SK-N-SH (cell line): ENCODE measurements around the gene SLC22A17. TPM values are rescaled to one million over a fixed set of nuclear protein-coding genes. Genes with fewer than 3 reads are reported as not detected.

ENCODE experiments used
- CTCF ChIA-PET: fragments of 300-600, 350-600 bp; formaldehyde crosslinking; extraction: SDS; loops from one replicate; lab custom pipeline; 2021; lab: Yijun Ruan, JAX
- POLR2A ChIA-PET: fragments of 350-600 bp; sonication (Branson Sonifier 250); formaldehyde crosslinking; extraction: SDS; loops from one replicate; lab custom pipeline; 2020; ENCODE audit warnings: antibody characterized with exemption, inconsistent platforms; lab: Yijun Ruan, JAX
- DNase-seq: peaks from one replicate; pipeline ENCODE4 v3.0.0; 2012
- H2AFZ ChIP-seq: fragments of 200-600 bp; sonication (generic); 2 replicates; pipeline ENCODE4 v1.8.1; 2016; ENCODE audit warnings: antibody characterized with exemption, mild to moderate bottlenecking, low read depth
- H3F3A ChIP-seq: fragments of 200-600 bp; sonication (generic); replicated peaks from 2 replicates; pipeline ENCODE3; 2016; ENCODE audit warnings: antibody characterized with exemption, mild to moderate bottlenecking; ENCODE audit not compliant: insufficient read depth
- H3K27ac ChIP-seq, 2 experiments: fragments of 200-500 bp in 1 of 2; fragments of 200-600 bp in 1 of 2; sonication (Bioruptor generic) in 1 of 2; sonication (generic), shearing (Covaris generic) in 1 of 2; 2 replicates each; pipeline versions ENCODE4 v1.5.1 to v1.6.1; 2014 to 2016; ENCODE audit warnings: low read depth in 2 of 2, inconsistent platforms in 1 of 2, low read length in 1 of 2, mild to moderate bottlenecking in 1 of 2, mixed read lengths in 1 of 2
- H3K27me3 ChIP-seq: fragments of 200-600 bp; sonication (generic), shearing (Covaris generic); 2 replicates; pipeline ENCODE4 v1.6.1; 2016; ENCODE audit warnings: mixed run types; ENCODE audit not compliant: insufficient read depth
- H3K36me3 ChIP-seq, 2 experiments: fragments of 200-500 bp in 1 of 2; fragments of 200-600 bp in 1 of 2; sonication (Bioruptor generic) in 1 of 2; sonication (generic) in 1 of 2; replicated peaks in 1 of 2; 2 replicates each; pipeline versions ENCODE3 to v1.5.1; 2014 to 2016; ENCODE audit warnings: low read length in 1 of 2, mild to moderate bottlenecking in 1 of 2; ENCODE audit not compliant: insufficient read depth in 2 of 2, control insufficient read depth in 1 of 2
- H3K4me1 ChIP-seq, 2 experiments: fragments of 200-500 bp in 1 of 2; fragments of 200-600 bp in 1 of 2; sonication (Bioruptor generic) in 1 of 2; sonication (generic), shearing (Covaris generic) in 1 of 2; 2 replicates each; pipeline versions ENCODE4 v1.5.1 to v1.6.1; 2014 to 2016; ENCODE audit warnings: low read depth in 1 of 2, low read length in 1 of 2, mixed run types in 1 of 2; ENCODE audit not compliant: insufficient read depth in 2 of 2, control insufficient read depth in 1 of 2
- H3K4me2 ChIP-seq: fragments of 200-600 bp; sonication (generic), shearing (Covaris generic); 2 replicates; pipeline ENCODE4 v1.6.1; 2017; ENCODE audit warnings: mixed run types
- H3K4me3 ChIP-seq, 2 experiments: fragments of 200-500 bp in 1 of 2; fragments of 200-600 bp in 1 of 2; sonication (Bioruptor generic) in 1 of 2; sonication (generic), shearing (Covaris generic) in 1 of 2; 2 replicates each; pipeline versions ENCODE4 v1.5.1 to v1.8.1; 2014 to 2016; ENCODE audit warnings: low read depth in 2 of 2, inconsistent platforms in 1 of 2, low read length in 1 of 2, mild to moderate bottlenecking in 1 of 2, mixed read lengths in 1 of 2, moderate library complexity in 1 of 2
- H3K79me2 ChIP-seq: fragments of 200-600 bp; sonication (generic); 2 replicates; pipeline ENCODE4 v1.8.1; 2017; ENCODE audit warnings: mild to moderate bottlenecking; ENCODE audit not compliant: insufficient read depth
- H3K9ac ChIP-seq: fragments of 200-600 bp; sonication (generic); 2 replicates; pipeline ENCODE4 v1.6.1; 2017; ENCODE audit warnings: mixed run types
- H3K9me2 ChIP-seq: fragments of 200-600 bp; sonication (generic); 2 replicates; pipeline ENCODE4 v1.6.1; 2017; ENCODE audit warnings: mixed run types
- H3K9me3 ChIP-seq: fragments of 200-600 bp; sonication (generic); 2 replicates; pipeline ENCODE4 v1.6.1; 2017; ENCODE audit warnings: mixed run types, mild to moderate bottlenecking, moderate library complexity
- H4K20me1 ChIP-seq: fragments of 200-600 bp; sonication (generic); 2 replicates; pipeline ENCODE4 v1.6.1; 2017; ENCODE audit warnings: mild to moderate bottlenecking, mixed run types; ENCODE audit not compliant: insufficient read depth
- CTCF ChIP-seq: fragments of 200-600 bp; sonication (generic); IDR thresholded peaks from 2 replicates; pipeline ENCODE4 v1.6.1; 2017; ENCODE audit warnings: antibody characterized with exemption, mild to moderate bottlenecking, moderate library complexity
- ELF1 ChIP-seq: IDR thresholded peaks from 2 replicates; pipeline ENCODE4 v1.4.0; 2012
- EP300 ChIP-seq, 2 experiments: IDR thresholded peaks; 2 replicates each; pipeline versions ENCODE4 v1.4.0 to v1.6.1; 2012; ENCODE audit warnings: borderline replicate concordance in 1 of 2, low read depth in 1 of 2, low read length in 1 of 2
- EZH2phosphoT487 ChIP-seq: fragments of 200-600 bp; sonication (generic); IDR thresholded peaks from 2 replicates; pipeline ENCODE4 v1.6.1; 2017; ENCODE audit warnings: low read depth, mixed run types, mild to moderate bottlenecking, antibody characterized with exemption, moderate library complexity, borderline replicate concordance
- FOXJ3 ChIP-seq: sonication (generic); formaldehyde crosslinking; IDR thresholded peaks from 2 replicates; pipeline ENCODE4 v1.5.1; 2020; ENCODE audit warnings: mild to moderate bottlenecking, missing genetic modification reagents
- FOXM1 ChIP-seq: IDR thresholded peaks from 2 replicates; pipeline ENCODE4 v1.4.0; 2012; ENCODE audit warnings: low read depth, mild to moderate bottlenecking
- IRF3 ChIP-seq: fragments of 150-350 bp; IDR thresholded peaks from 2 replicates; pipeline ENCODE4 v1.6.1; 2016; ENCODE audit warnings: mild to moderate bottlenecking, low read depth, low read length
- JUND ChIP-seq: IDR thresholded peaks from 2 replicates; pipeline ENCODE4 v1.4.0; 2012
- MEF2A ChIP-seq: IDR thresholded peaks from 2 replicates; pipeline ENCODE4 v1.4.0; 2012; ENCODE audit warnings: low read depth, borderline replicate concordance
- MXI1 ChIP-seq: IDR thresholded peaks from 2 replicates; pipeline ENCODE4 v1.6.1; 2012; ENCODE audit warnings: mild to moderate bottlenecking, low read depth, low read length, improper control_type of control experiment
- NFIC ChIP-seq: IDR thresholded peaks from 2 replicates; pipeline ENCODE4 v1.4.0; 2012; ENCODE audit warnings: borderline replicate concordance
- NRF1 ChIP-seq: IDR thresholded peaks from 2 replicates; pipeline ENCODE4 v1.6.1; 2012; ENCODE audit warnings: low read depth, mild to moderate bottlenecking, low read length
- PBX3 ChIP-seq: IDR thresholded peaks from 2 replicates; pipeline ENCODE4; 2012
- POLR2AphosphoS5 ChIP-seq: IDR thresholded peaks from 2 replicates; pipeline ENCODE4 v1.6.1; 2012; ENCODE audit warnings: low read depth, low read length
- RAD21 ChIP-seq: IDR thresholded peaks from 2 replicates; pipeline ENCODE4 v1.6.1; 2012; ENCODE audit warnings: mild to moderate bottlenecking, low read length
- RCOR1 ChIP-seq: fragments of 150-350 bp; IDR thresholded peaks from 2 replicates; pipeline ENCODE4 v1.6.1; 2017; ENCODE audit warnings: antibody characterized with exemption, low read length
- REST ChIP-seq: IDR thresholded peaks from 2 replicates; pipeline ENCODE4 v1.6.1; 2012; ENCODE audit warnings: mild to moderate bottlenecking, low read depth, low read length, moderate library complexity
- RFX5 ChIP-seq: IDR thresholded peaks from 2 replicates; pipeline ENCODE4 v1.6.1; 2012; ENCODE audit warnings: mild to moderate bottlenecking, improper control_type of control experiment, low read length
- YY1 ChIP-seq: IDR thresholded peaks from 2 replicates; pipeline ENCODE4 v1.4.0; 2012; ENCODE audit warnings: low read depth, mild to moderate bottlenecking
- whole genome bisulfite sequencing: methylation state at CpG from one replicate; pipeline ENCODE4 v1.1.6; 2017; ENCODE audit warnings: low lambda C conversion rate; 5-methylcytosine and 5-hydroxymethylcytosine counted together
- polyA plus RNA-seq, 3 experiments: library from polyadenylated mRNA; depleted of rRNA; stranded (reverse); fragments of >200 nt; gene quantifications; 2 replicates each; pipeline ENCODE4 v1.2.3, GENCODE V29; 2012
- TF ChIP-seq, protein P1 (sequence below): fragments of 150-350 bp; IDR thresholded peaks from 2 replicates; pipeline ENCODE4 v1.6.1; 2017; ENCODE audit warnings: antibody characterized with exemption, low read length, low read depth, borderline replicate concordance
- TF ChIP-seq, protein P2 (sequence below): IDR thresholded peaks from 2 replicates; pipeline ENCODE4 v1.4.0; 2012; ENCODE audit warnings: low read depth, borderline replicate concordance
- TF ChIP-seq, protein P3 (sequence below): IDR thresholded peaks from 2 replicates; pipeline ENCODE4 v1.4.0; 2012; ENCODE audit warnings: low read depth

The SLC22A17 gene
- polyA plus RNA-seq, 1 of the 3 experiments (the other 2 are of a cell fraction), result 27.2 TPM

- no peaks in the 10 kb centered on the region for H4K20me1 ChIP-seq
- peak; percentile 68 for DNase-seq
- peaks cover 27% of the 10 kb centered on the region for H3F3A ChIP-seq
- peaks cover 18 to 23% of the 10 kb centered on the region in 2 experiments; a peak in 3 of 4 replicates for H3K4me1 ChIP-seq
- no peaks in the 10 kb centered on the region for H3K27me3 ChIP-seq
- peak within 1 kb of the TSS; percentile 74 for H3K9ac ChIP-seq
- peak within 1 kb of the TSS; percentile 88 to 93 for H3K27ac ChIP-seq
- 7% methylated on average over 31 of the region's 81 CpGs for WGBS
- CTCF ChIA-PET, result interaction anchor here (0.9 to 4.7 kb wide), 12 partner anchors 8 to 225 kb away, joined by 3 to 26 read pairs (median 8); partner anchors contain the start of genes HOMEZ and PABPN1
- H3K36me3 ChIP-seq, result peaks cover 0 to 4% of the 10 kb centered on the region in 2 experiments
- H3K9me2 ChIP-seq, result no peaks in the 10 kb centered on the region
- POLR2A ChIA-PET, result interaction anchor here (0.7 to 1.6 kb wide), 3 partner anchors 18 to 207 kb away, joined by 4 to 7 read pairs (median 5); partner anchors contain the start of genes ACIN1, C14orf119 and PABPN1
- no peaks in the 10 kb centered on the region for H3K9me3 ChIP-seq
- peak within 1 kb of the TSS; percentile 97 for H3K4me2 ChIP-seq
- peak within 1 kb of the TSS; percentile 89 for H2AFZ ChIP-seq
- H3K4me3 ChIP-seq, result peak within 1 kb of the TSS; percentile 69 to 91
- peaks cover 19% of the 10 kb centered on the region for H3K79me2 ChIP-seq
- TF ChIP-seq NRF1 (no peak), IRF3 (no peak), PBX3 (no peak), POLR2AphosphoS5 (no peak), YY1 (0 out of 2 replicates have a peak, but pooled peaks have one; percentile 8), EP300 (IDR thresholded peaks at IDR 0.05; ENCODE audit: borderline replicate concordance in 1 of 2, low read depth in 1 of 2, low read length in 1 of 2) (no peak), MXI1 (no peak; the same call in 1 of the 2 replicates), REST (peak; percentile 11; the same call in 1 of the 2 replicates), JUND (no peak), CTCF (no peak), MEF2A (no peak), FOXM1 (no peak), RAD21 (no peak), RFX5 (no peak), ELF1 (0 out of 2 replicates have a peak, but pooled peaks have one; percentile 3), RCOR1 (no peak), EZH2phosphoT487 (no peak), NFIC (no peak), FOXJ3 (CRISPR knock-in tag) (no peak)
- TF ChIP-seq, protein P1, sequence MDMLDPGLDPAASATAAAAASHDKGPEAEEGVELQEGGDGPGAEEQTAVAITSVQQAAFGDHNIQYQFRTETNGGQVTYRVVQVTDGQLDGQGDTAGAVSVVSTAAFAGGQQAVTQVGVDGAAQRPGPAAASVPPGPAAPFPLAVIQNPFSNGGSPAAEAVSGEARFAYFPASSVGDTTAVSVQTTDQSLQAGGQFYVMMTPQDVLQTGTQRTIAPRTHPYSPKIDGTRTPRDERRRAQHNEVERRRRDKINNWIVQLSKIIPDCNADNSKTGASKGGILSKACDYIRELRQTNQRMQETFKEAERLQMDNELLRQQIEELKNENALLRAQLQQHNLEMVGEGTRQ, result no peak
- TF ChIP-seq, protein P2, sequence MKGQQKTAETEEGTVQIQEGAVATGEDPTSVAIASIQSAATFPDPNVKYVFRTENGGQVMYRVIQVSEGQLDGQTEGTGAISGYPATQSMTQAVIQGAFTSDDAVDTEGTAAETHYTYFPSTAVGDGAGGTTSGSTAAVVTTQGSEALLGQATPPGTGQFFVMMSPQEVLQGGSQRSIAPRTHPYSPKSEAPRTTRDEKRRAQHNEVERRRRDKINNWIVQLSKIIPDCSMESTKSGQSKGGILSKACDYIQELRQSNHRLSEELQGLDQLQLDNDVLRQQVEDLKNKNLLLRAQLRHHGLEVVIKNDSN, result no peak; the same call in 1 of the 2 replicates
- TF ChIP-seq, protein P3, sequence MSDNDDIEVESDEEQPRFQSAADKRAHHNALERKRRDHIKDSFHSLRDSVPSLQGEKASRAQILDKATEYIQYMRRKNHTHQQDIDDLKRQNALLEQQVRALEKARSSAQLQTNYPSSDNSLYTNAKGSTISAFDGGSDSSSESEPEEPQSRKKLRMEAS, result no peak
These were observed 50.1 kb downstream of the SLC22A17 start, which contains the start of gene PPP1R3E for GRCh38 chr14:23302290-23303225. TSS of gene PPP1R3E (minus strand) at chr14:23302859. CDS start at chr14:23302576, 283 bp downstream.
